ENCODE results near the gene ATP1A4. TPM values are rescaled to one million over a fixed set of nuclear protein-coding genes. Genes with fewer than 3 reads are reported as not detected.

ATP1A4 gene
- total and polyA plus RNA-seq, 2 of the 13 experiments (the other 11 are each of a cell fraction or from before 2014, with no cell fraction given) = not detected

- TF ChIP-seq, protein P1, sequence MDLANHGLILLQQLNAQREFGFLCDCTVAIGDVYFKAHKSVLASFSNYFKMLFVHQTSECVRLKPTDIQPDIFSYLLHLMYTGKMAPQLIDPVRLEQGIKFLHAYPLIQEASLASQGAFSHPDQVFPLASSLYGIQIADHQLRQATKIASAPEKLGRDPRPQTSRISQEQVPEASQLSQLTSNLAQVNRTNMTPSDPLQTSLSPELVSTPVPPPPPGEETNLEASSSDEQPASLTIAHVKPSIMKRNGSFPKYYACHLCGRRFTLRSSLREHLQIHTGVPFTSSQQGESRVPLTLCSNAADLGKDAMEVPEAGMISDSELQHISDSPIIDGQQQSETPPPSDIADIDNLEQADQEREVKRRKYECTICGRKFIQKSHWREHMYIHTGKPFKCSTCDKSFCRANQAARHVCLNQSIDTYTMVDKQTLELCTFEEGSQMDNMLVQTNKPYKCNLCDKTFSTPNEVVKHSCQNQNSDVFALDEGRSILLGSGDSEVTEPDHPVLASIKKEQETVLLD (CRISPR knock-in tag; IDR thresholded peaks at IDR 0.05; ENCODE audit: low read depth) = no peak
- TF ChIP-seq, protein P2, sequence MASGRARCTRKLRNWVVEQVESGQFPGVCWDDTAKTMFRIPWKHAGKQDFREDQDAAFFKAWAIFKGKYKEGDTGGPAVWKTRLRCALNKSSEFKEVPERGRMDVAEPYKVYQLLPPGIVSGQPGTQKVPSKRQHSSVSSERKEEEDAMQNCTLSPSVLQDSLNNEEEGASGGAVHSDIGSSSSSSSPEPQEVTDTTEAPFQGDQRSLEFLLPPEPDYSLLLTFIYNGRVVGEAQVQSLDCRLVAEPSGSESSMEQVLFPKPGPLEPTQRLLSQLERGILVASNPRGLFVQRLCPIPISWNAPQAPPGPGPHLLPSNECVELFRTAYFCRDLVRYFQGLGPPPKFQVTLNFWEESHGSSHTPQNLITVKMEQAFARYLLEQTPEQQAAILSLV (CRISPR knock-in tag; IDR thresholded peaks at IDR 0.05; ENCODE audit: borderline replicate concordance) = no peak
- TF ChIP-seq, protein P3, sequence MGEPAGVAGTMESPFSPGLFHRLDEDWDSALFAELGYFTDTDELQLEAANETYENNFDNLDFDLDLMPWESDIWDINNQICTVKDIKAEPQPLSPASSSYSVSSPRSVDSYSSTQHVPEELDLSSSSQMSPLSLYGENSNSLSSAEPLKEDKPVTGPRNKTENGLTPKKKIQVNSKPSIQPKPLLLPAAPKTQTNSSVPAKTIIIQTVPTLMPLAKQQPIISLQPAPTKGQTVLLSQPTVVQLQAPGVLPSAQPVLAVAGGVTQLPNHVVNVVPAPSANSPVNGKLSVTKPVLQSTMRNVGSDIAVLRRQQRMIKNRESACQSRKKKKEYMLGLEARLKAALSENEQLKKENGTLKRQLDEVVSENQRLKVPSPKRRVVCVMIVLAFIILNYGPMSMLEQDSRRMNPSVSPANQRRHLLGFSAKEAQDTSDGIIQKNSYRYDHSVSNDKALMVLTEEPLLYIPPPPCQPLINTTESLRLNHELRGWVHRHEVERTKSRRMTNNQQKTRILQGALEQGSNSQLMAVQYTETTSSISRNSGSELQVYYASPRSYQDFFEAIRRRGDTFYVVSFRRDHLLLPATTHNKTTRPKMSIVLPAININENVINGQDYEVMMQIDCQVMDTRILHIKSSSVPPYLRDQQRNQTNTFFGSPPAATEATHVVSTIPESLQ (CRISPR knock-in tag; conservative IDR thresholded peaks at IDR 0.05) = no peak
- no peak for TF ChIP-seq ZBTB10 (CRISPR knock-in tag; IDR thresholded peaks at IDR 0.05; ENCODE audit: borderline replicate concordance)
These were observed 3.3 kb upstream of the ATP1A4 start (continued) for GRCh38 chr1:160148121-160148520.

DNA sequence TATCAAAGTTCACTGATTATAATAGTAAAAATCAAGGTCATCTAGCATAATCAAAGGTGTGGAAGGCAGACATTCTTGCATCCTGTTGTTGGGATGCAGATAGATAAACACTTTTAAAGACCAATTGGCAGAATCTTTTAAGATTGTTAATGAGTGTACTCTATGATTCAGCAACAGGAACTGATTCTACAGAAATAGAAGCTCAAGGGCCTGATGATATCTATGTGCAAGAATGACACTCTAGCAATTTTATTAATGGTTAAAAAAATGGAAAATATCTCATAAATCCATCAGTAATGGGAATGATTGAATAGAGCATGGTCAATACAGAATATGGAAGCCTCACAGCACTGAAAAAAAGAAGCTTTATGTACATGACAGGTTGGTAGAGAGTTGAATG is 2.2 kb upstream of the ATP1A4 start:
- no peak for FAIRE-seq
- H3K27me3 ChIP-seq (ENCODE audit: control insufficient read depth in 1 of 2, insufficient read depth in 2 of 2, low read length in 2 of 2) = no peaks in the 10 kb centered on the region
- no peak overlapping the region for H3K4me2 ChIP-seq (ENCODE audit: low read depth, low read length)
- peaks cover 37% of the 10 kb centered on the region for H3K4me1 ChIP-seq (ENCODE audit: insufficient read depth, low read length)
- ChIA-PET POLR2A (no interaction called here), CTCF (ENCODE audit: low intra/inter-chr PET ratio, low total read pairs) (no interaction called here)
- no peak for TF ChIP-seq ZNF768 (CRISPR knock-in tag; IDR thresholded peaks at IDR 0.05)
- no peak for TF ChIP-seq RFXAP (CRISPR knock-in tag; IDR thresholded peaks at IDR 0.05; ENCODE audit: borderline replicate concordance)
- TF ChIP-seq ZBTB34 (CRISPR knock-in tag; IDR thresholded peaks at IDR 0.05) = no peak
- TF ChIP-seq IRX3 (CRISPR knock-in tag; IDR thresholded peaks at IDR 0.05; ENCODE audit: borderline replicate concordance, low read depth) = no peak
- no peak for TF ChIP-seq KLF16 (CRISPR knock-in tag; IDR thresholded peaks at IDR 0.05)
- no peak for TF ChIP-seq ZFP36L2 (CRISPR knock-in tag; IDR thresholded peaks at IDR 0.05)
- TF ChIP-seq TAF1 (CRISPR knock-in tag; IDR thresholded peaks at IDR 0.05) = no peak
- no peak for TF ChIP-seq SOX6 (IDR thresholded peaks at IDR 0.05)
- TF ChIP-seq SOX6 (CRISPR knock-in tag; IDR thresholded peaks at IDR 0.05) = no peak
- no peak for TF ChIP-seq ZNF253 (CRISPR knock-in tag; IDR thresholded peaks at IDR 0.05; ENCODE audit: borderline replicate concordance)
- no peak for TF ChIP-seq RFXANK (CRISPR knock-in tag; IDR thresholded peaks at IDR 0.05)
- H3K27ac ChIP-seq (ENCODE audit: extremely low read length, insufficient read depth, low read length) = no peak overlapping the region
- in situ Hi-C loops (cut with HindIII; ENCODE audit: extremely low pct_ligation_motif_present, low pct_unique_long_range_greater_than_20kb) = no loop called here
- BruUV-seq (replicated peaks) = no TSS peak
- no peaks in the 10 kb centered on the region for H3K36me3 ChIP-seq (replicated peaks in 1 of 2; ENCODE audit: control insufficient read depth in 1 of 2, insufficient read depth in 2 of 2, low read length in 2 of 2)
- H3K4me3 ChIP-seq (replicated peaks in 1 of 3; ENCODE audit: insufficient read depth in 1 of 3, low read depth in 2 of 3, low read length in 3 of 3) = no peak overlapping the region
- H3K9ac ChIP-seq (ENCODE audit: insufficient read depth, low read depth, low read length) = no peak overlapping the region
- ATAC-seq = no peak
- intact Hi-C loops (cut with micrococcal nuclease; ENCODE audit: unreplicated experiment) = no loop called here
- H3K9me3 ChIP-seq (ENCODE audit: low read length) = no peaks in the 10 kb centered on the region
- H2AFZ ChIP-seq (ENCODE audit: low read length) = no peak overlapping the region
- no peaks in the 10 kb centered on the region for H4K20me1 ChIP-seq (ENCODE audit: insufficient read depth, low read length)
- no peak for DNase-seq (ENCODE audit: low spot score)
- no peaks in the 10 kb centered on the region for H3K79me2 ChIP-seq (ENCODE audit: insufficient read depth, low read length)

All from HepG2 (cell line).